H1 (cell line): Measurements from ENCODE around the gene KCMF1. TPM values are rescaled to one million over a fixed set of nuclear protein-coding genes. Genes with fewer than 3 reads are reported as not detected.
A peak's percentile ranks its signal among the peaks of the same experiment; 100 is the strongest.

Experiments used
- CTCF ChIA-PET: fragments of 300-600 bp; sonication (Branson Sonifier 250); formaldehyde crosslinking; loops from one replicate; lab custom pipeline; 2021; ENCODE audit not compliant: partially characterized antibody; lab: Charles Lee
- POLR2A ChIA-PET: fragments of 300-600 bp; sonication (Branson Sonifier 250); formaldehyde crosslinking; loops from one replicate; lab custom pipeline; 2021; ENCODE audit warnings: inconsistent platforms; ENCODE audit not compliant: partially characterized antibody; lab: Charles Lee
- DNase-seq, 2 experiments: peaks; one replicate each; pipeline versions ENCODE4 v3.0.0 to v3.0.0-alpha.2; 2010 to 2022; ENCODE audit warnings: low spot score in 2 of 2, low read depth in 1 of 2, mixed read lengths in 1 of 2
- FAIRE-seq: peaks from 2 replicates; lab custom pipeline; 2011; peaks lifted over from hg19 to GRCh38; lab: Jason Lieb, UNC
- H2AFZ ChIP-seq: 2 replicates; pipeline ENCODE4 v1.8.1; 2012; ENCODE audit warnings: low read length, inconsistent platforms
- H2AK5ac ChIP-seq: 2 replicates; pipeline ENCODE4 v1.6.1; 2013; ENCODE audit warnings: low read depth, low read length
- H2BK120ac ChIP-seq: replicated peaks from 2 replicates; pipeline ENCODE3; 2013; ENCODE audit warnings: low read depth, low read length, inconsistent platforms
- H2BK12ac ChIP-seq: 2 replicates; pipeline ENCODE4 v1.6.1; 2013; ENCODE audit warnings: low read depth, low read length
- H2BK15ac ChIP-seq: 2 replicates; pipeline ENCODE4 v1.6.1; 2013; ENCODE audit warnings: low read length
- H2BK20ac ChIP-seq: 2 replicates; pipeline ENCODE4 v1.6.1; 2013; ENCODE audit warnings: low read length
- H2BK5ac ChIP-seq: 2 replicates; pipeline ENCODE4 v1.6.1; 2013; ENCODE audit warnings: low read depth, low read length
- H3K14ac ChIP-seq: 2 replicates; pipeline ENCODE4 v1.6.1; 2013; ENCODE audit warnings: inconsistent platforms; ENCODE audit not compliant: insufficient read length
- H3K18ac ChIP-seq: 2 replicates; pipeline ENCODE4 v1.6.1; 2013; ENCODE audit warnings: low read length; ENCODE audit errors: extremely low read depth
- H3K23ac ChIP-seq: 2 replicates; pipeline ENCODE4 v1.6.1; 2013; ENCODE audit warnings: inconsistent platforms; ENCODE audit not compliant: insufficient read length
- H3K23me2 ChIP-seq: 2 replicates; pipeline ENCODE4 v1.6.1; 2013; ENCODE audit warnings: low read depth, low read length
- H3K27ac ChIP-seq: 2 replicates; pipeline ENCODE4 v1.6.1; 2011; ENCODE audit warnings: low read depth, low read length, inconsistent platforms
- H3K27me3 ChIP-seq, 4 experiments: replicated peaks in 1 of 4; 1 replicate in 1 of 4; 2 replicates in 3 of 4; pipeline versions ENCODE4 v1.6.1 to v1.8.1; 2011 to 2013; ENCODE audit warnings: low read length in 3 of 4, mild to moderate bottlenecking in 3 of 4, inconsistent platforms in 2 of 4, mixed read lengths in 2 of 4, moderate library complexity in 1 of 4; ENCODE audit not compliant: control insufficient read depth in 3 of 4, insufficient read depth in 3 of 4; ENCODE audit errors: extremely low read depth in 1 of 4
- H3K36me3 ChIP-seq, 4 experiments: 2 replicates each; pipeline versions ENCODE4 v1.6.1 to v1.8.1; 2011 to 2013; ENCODE audit warnings: mild to moderate bottlenecking in 4 of 4, low read length in 3 of 4, moderate library complexity in 2 of 4, control low read depth in 1 of 4, inconsistent platforms in 1 of 4; ENCODE audit not compliant: insufficient read depth in 4 of 4, control insufficient read depth in 2 of 4
- H3K4ac ChIP-seq: replicated peaks from 2 replicates; pipeline ENCODE3; 2013; ENCODE audit warnings: low read length, low read depth, mixed read lengths, inconsistent platforms; ENCODE audit not compliant: insufficient read length
- H3K4me1 ChIP-seq, 4 experiments: replicated peaks in 1 of 4; 1 replicate in 1 of 4; 2 replicates in 3 of 4; pipeline versions ENCODE4 v1.6.1 to v1.8.1; 2011 to 2013; ENCODE audit warnings: low read length in 3 of 4, inconsistent platforms in 2 of 4, mixed read lengths in 1 of 4; ENCODE audit not compliant: insufficient read depth in 4 of 4, control insufficient read depth in 3 of 4
- H3K4me2 ChIP-seq, 2 experiments: 2 replicates each; pipeline versions ENCODE4 v1.6.1 to v1.8.1; 2011 to 2013; ENCODE audit warnings: low read depth in 2 of 2, low read length in 2 of 2, control low read depth in 1 of 2, inconsistent platforms in 1 of 2, mild to moderate bottlenecking in 1 of 2; ENCODE audit not compliant: insufficient read depth in 1 of 2
- H3K4me3 ChIP-seq, 4 experiments: fragments of 200-600, 300-600 bp in 1 of 4; sonication (generic), shearing (Covaris generic), sonication (Bioruptor Twin) in 1 of 4; 2 replicates each; pipeline versions ENCODE4 v1.5.1 to v1.8.1; 2011 to 2016; ENCODE audit warnings: low read length in 4 of 4, low read depth in 3 of 4, control low read depth in 2 of 4, inconsistent platforms in 2 of 4, mild to moderate bottlenecking in 2 of 4, mixed read lengths in 1 of 4, moderate library complexity in 1 of 4; ENCODE audit not compliant: insufficient read depth in 2 of 4; ENCODE audit errors: extremely low read depth in 1 of 4
- H3K56ac ChIP-seq: replicated peaks from 2 replicates; pipeline ENCODE3; 2013; ENCODE audit warnings: low read depth, mild to moderate bottlenecking, mixed read lengths, low read length, inconsistent platforms; ENCODE audit not compliant: insufficient read length
- H3K79me1 ChIP-seq: 2 replicates; pipeline ENCODE4 v1.6.1; 2013; ENCODE audit warnings: low read depth, low read length, control low read depth
- H3K79me2 ChIP-seq, 2 experiments: 2 replicates each; pipeline versions ENCODE4 v1.6.1 to v1.8.1; 2012 to 2013; ENCODE audit warnings: low read length in 2 of 2, mild to moderate bottlenecking in 2 of 2, inconsistent platforms in 1 of 2; ENCODE audit not compliant: insufficient read depth in 2 of 2, control insufficient read depth in 1 of 2
- H3K9ac ChIP-seq, 4 experiments: replicated peaks in 1 of 4; 1 replicate in 1 of 4; 2 replicates in 3 of 4; pipeline versions ENCODE4 v1.6.1 to v1.8.1; 2011 to 2013; ENCODE audit warnings: low read depth in 3 of 4, low read length in 3 of 4, control low read depth in 2 of 4, mild to moderate bottlenecking in 2 of 4, moderate library complexity in 2 of 4, inconsistent platforms in 1 of 4; ENCODE audit errors: extremely low read depth in 1 of 4
- H3K9me3 ChIP-seq, 2 experiments: 2 replicates each; pipeline versions ENCODE4 v1.6.1 to v1.8.1; 2012 to 2013; ENCODE audit warnings: mild to moderate bottlenecking in 2 of 2, moderate library complexity in 2 of 2, control low read depth in 1 of 2, inconsistent platforms in 1 of 2, low read depth in 1 of 2, low read length in 1 of 2, mixed read lengths in 1 of 2; ENCODE audit not compliant: insufficient read depth in 2 of 2
- H4K20me1 ChIP-seq, 2 experiments: replicated peaks in 1 of 2; 2 replicates each; pipeline versions ENCODE3 to v1.8.1; 2011 to 2013; ENCODE audit warnings: inconsistent platforms in 2 of 2, low read length in 2 of 2, mild to moderate bottlenecking in 1 of 2; ENCODE audit not compliant: insufficient read depth in 2 of 2, control insufficient read depth in 1 of 2
- H4K5ac ChIP-seq: 2 replicates; pipeline ENCODE4 v1.6.1; 2013; ENCODE audit warnings: low read length, low read depth, mixed read lengths, inconsistent platforms; ENCODE audit not compliant: insufficient read length
- H4K8ac ChIP-seq: 2 replicates; pipeline ENCODE4 v1.8.0; 2013; ENCODE audit warnings: mild to moderate bottlenecking, moderate library complexity, low read length, inconsistent platforms; ENCODE audit not compliant: insufficient read depth; ENCODE audit errors: extremely low read depth
- H4K91ac ChIP-seq: replicated peaks from 2 replicates; pipeline ENCODE3; 2013; ENCODE audit warnings: low read length, mixed read lengths, inconsistent platforms; ENCODE audit not compliant: insufficient read length
- CBX5 ChIP-seq: fragments of 300-800, 300-1000 bp; sonication (generic); IDR thresholded peaks from 2 replicates; pipeline ENCODE4 v1.7.1; 2016; ENCODE audit warnings: antibody characterized with exemption, low read length, low read depth
- RFX5 ChIP-seq: IDR thresholded peaks from 2 replicates; pipeline ENCODE4 v1.6.1; 2011; ENCODE audit warnings: low read depth, low read length, improper control_type of control experiment, borderline replicate concordance
- WGBS, 2 experiments: shearing (Covaris generic) in 1 of 2; methylation state at CpG; one replicate each; pipeline versions ENCODE4 v1.1.6 to v1.1.7; 2013 to 2015; ENCODE audit warnings: low lambda C conversion rate in 2 of 2, mixed read lengths in 2 of 2, inconsistent platforms in 1 of 2, low coverage in 1 of 2, missing lambda C conversion rate in 1 of 2; ENCODE audit not compliant: insufficient replicate concordance in 2 of 2, insufficient coverage in 1 of 2, insufficient read length in 1 of 2; ENCODE audit errors: extremely low coverage in 1 of 2, missing lambda C conversion rate in 1 of 2; 5-methylcytosine and 5-hydroxymethylcytosine counted together
- polyA plus RNA-seq, 7 experiments: library from polyadenylated mRNA; depleted of rRNA in 3 of 7; stranded (reverse) in 5 of 7; unstranded in 2 of 7; fragments of >200 nt in 5 of 7; fragments of 200-250 nt in 2 of 7; gene quantifications; 1 replicate in 5 of 7; 2 replicates in 1 of 7; 4 replicates in 1 of 7; pipeline versions ENCODE4 v1.2.1 to v1.2.3, GENCODE V29; 2011 to 2013; ENCODE audit warnings: missing spikeins in 2 of 7, mixed read lengths in 2 of 7
- total RNA-seq: library from RNA; stranded (reverse); fragmentation: NEBNext Ultra II Directional; extraction: Animal tissue kit (Norgen Biotek cat#: 25700); gene quantifications from 2 replicates; pipeline ENCODE4 v1.2.1, GENCODE V29; 2021

Gene KCMF1
- total and polyA plus RNA-seq, 2 of the 8 experiments (the other 6 are each of a cell fraction or from before 2014, with no cell fraction given) = 86.9 to 149 TPM

DNA sequence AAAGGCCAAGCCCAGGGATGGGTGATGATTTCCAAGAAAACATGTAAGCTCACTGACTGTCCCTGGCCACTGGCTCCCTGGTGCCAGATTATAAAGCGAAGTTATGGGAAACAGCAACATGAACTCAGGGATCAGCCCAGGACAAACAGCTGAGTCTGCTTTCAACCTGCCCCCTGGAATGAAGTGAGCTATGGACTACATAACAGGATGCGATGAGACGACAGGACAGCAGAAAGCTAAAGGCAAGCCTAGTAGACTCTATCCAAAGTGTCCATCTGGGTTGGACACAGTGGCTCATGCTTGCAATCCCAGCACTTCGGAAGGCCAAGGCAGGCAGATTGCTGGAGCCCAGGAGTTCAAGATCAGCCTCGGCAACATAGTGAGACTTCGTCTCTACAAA lies 16.6 kb upstream of the KCMF1 start:
- CTCF ChIA-PET = interaction anchor here (2.2 kb wide), 1 partner anchor 28 kb away, joined by 11 read pairs; no protein-coding TSS in a partner anchor
- Histone ChIP-seq H3K79me1 (no peaks in the 10 kb centered on the region), H3K36me3 (no peaks in the 10 kb centered on the region), H3K4me2 (no peak overlapping the region), H4K5ac (no peak overlapping the region), H3K9ac (no peak overlapping the region), H4K20me1 (no peaks in the 10 kb centered on the region), H3K23me2 (peaks cover 2% of the 10 kb centered on the region; the same call in 1 of the 2 replicates), H4K91ac (no peak overlapping the region), H2BK20ac (peak overlapping the region; percentile 36), H2AK5ac (no peak overlapping the region), H3K4ac (no peak overlapping the region), H3K27ac (no peak overlapping the region), H3K18ac (no peak overlapping the region), H3K27me3 (no peaks in the 10 kb centered on the region), H4K8ac (no peak overlapping the region), H2BK12ac (peak overlapping the region; percentile 6; the same call in 1 of the 2 replicates), H2BK5ac (peak overlapping the region; percentile 12; the same call in 1 of the 2 replicates), H3K56ac (no peak overlapping the region), H2AFZ (no peak overlapping the region), H2BK15ac (0 out of 2 replicates have a peak overlapping the region, but pooled peaks have one; percentile 34), H3K79me2 (no peaks in the 10 kb centered on the region), H3K4me1 (peaks cover 7 to 26% (median 23%) of the 10 kb centered on the region in 4 experiments), H2BK120ac (no peak overlapping the region), H3K14ac (no peak overlapping the region), H3K4me3 (no peak overlapping the region), H3K23ac (no peak overlapping the region), H3K9me3 (no peaks in the 10 kb centered on the region)
- FAIRE-seq (no peak), DNase-seq (no peak)
- TF ChIP-seq RFX5 = no peak
- no peak for TF ChIP-seq CBX5
- POLR2A ChIA-PET = interaction anchor here (1.3 to 12.0 kb wide), 4 partner anchors 8 to 72 kb away, joined by 3 to 288 read pairs (median 118); partner anchors contain the start of gene KCMF1
- WGBS, 2 experiments = 93% methylated on average over 5 of the region's 6 CpGs; no CpG with 5 or more reads in 1 of the 2 experiments
